Measurements from ENCODE around the gene ACOT11. TPM values are rescaled to one million over a fixed set of nuclear protein-coding genes. Genes with fewer than 3 reads are reported as not detected.

The ACOT11 gene
- total RNA-seq, 1 experiment from 2014 or later = 4.3 TPM

DNA sequence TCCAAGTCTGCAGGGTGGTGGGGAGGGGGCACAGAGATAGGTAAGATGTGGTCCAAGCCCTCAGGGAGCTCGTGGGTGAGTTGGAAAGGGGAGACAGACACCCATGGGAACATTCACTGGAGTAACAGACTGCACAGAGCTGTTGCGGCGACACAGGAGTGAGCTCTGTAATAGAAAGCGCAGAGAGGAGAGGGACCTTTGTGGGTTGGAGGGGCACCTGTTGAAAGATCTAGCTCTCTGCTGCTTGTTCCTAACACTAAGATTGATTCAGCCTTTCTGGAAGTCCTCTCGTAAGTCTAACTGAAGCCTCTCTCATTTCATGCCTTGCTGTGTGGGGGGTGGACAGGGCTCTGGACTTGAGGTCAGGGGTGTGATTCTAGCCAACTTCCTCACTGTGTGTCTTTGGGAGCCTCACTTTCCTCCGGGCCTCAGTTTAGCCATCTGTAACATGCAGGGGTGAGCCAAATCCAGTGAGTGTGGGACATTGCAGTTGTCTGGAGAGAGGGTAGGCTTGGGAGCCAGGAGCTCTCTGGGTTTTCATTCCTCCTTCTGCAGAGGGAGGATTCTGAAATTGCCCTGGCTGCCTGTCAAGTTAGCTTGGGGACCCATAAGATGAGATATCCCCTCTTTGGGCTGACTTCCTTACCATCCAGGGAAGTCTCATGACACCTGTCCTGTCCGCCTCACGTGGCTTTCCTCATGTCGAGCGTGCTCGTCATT lies 2.0 kb upstream of the ACOT11 start:
- no peak for DNase-seq
- no peak overlapping the region for H3K27ac ChIP-seq
- no peaks in the 10 kb centered on the region for H3K36me3 ChIP-seq
- no peak overlapping the region for H3K4me3 ChIP-seq
- no peaks in the 10 kb centered on the region for H3K9me3 ChIP-seq (replicated peaks)
- H3K27me3 ChIP-seq = no peaks in the 10 kb centered on the region
- peaks cover 30% of the 10 kb centered on the region for H3K4me1 ChIP-seq

DNA sequence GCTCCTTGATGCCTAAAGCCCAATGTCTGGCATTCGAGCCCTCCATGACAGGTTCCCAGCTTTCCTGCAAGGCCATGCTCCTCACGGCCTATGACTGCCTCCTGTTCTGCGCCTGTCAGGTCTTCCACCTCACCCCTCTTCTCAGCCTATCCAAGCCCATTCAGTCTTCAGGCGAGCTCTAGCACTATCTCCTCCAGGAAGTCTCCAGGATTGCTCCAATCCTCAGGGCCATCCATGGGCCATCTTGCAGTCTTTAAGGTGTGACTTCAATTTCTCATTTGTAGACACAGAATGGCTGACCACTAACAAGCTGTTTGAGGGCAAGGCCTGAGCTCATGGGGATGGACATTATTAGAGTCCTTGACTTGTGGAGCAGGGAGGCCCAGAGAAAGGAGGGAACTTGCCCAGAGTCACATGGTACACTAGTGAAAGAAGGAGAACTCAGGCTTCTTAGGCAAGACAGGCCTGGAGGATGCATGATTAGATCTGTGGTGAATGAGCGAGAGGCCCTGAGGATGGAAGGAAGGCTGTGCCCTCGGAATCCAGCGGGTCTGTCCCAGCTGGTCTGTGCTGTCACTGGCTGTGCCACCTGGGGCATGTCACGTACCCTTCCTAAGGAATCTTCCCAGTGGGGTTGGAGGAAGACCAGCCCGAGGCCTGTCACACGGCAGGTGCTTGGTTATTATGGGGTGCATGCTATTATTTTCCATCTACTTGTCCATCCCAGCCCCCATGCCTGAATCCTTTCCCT lies 1.2 kb upstream of the ACOT11 start:
- H3K4me1 ChIP-seq = peaks cover 30% of the 10 kb centered on the region
- peak overlapping the region; percentile 92 for H3K27ac ChIP-seq
- H3K9me3 ChIP-seq (replicated peaks) = no peaks in the 10 kb centered on the region
- peak; percentile 20 to 49 for DNase-seq
- H3K27me3 ChIP-seq = no peaks in the 10 kb centered on the region
- H3K36me3 ChIP-seq = no peaks in the 10 kb centered on the region
- no peak overlapping the region for H3K4me3 ChIP-seq

DNA sequence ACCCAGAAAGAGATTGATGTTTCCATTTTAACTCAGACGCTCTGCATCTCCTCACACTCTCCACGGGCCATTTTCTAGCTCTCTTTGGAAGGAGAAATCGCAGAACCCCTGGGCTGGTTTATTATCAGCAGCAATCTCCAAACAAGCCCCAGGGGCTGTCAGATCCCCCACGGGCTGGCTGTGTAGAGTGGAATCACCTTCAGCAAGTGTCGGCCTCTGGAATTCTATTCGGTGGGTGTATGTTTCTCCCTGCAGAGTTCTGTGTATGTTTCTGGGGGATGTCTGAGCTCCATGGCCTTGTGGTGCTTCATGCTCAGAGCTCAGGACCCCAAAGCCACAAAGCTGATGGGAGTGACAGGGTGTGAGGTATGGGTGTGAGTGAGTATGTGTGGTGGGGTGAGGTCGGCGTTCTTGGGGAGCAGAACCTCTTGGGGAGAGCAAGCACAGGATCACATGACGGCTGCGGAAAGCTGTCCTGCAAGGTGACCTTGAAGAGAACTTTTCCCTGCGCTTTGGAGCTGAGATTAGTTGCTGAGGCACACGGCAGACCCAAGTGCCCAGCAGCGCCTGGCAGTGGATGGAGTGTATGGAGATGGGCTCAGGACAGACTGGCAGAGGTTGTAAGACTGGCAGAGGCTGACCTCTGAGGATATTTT lies 489 bp downstream of the ACOT11 start:
- no peaks in the 10 kb centered on the region for H3K27me3 ChIP-seq
- H3K36me3 ChIP-seq = no peaks in the 10 kb centered on the region
- H3K9me3 ChIP-seq (replicated peaks) = no peaks in the 10 kb centered on the region
- H3K4me3 ChIP-seq = peak overlapping the region; percentile 50
- H3K27ac ChIP-seq = peak overlapping the region; percentile 92
- DNase-seq = no peak
- peaks cover 23% of the 10 kb centered on the region for H3K4me1 ChIP-seq

DNA sequence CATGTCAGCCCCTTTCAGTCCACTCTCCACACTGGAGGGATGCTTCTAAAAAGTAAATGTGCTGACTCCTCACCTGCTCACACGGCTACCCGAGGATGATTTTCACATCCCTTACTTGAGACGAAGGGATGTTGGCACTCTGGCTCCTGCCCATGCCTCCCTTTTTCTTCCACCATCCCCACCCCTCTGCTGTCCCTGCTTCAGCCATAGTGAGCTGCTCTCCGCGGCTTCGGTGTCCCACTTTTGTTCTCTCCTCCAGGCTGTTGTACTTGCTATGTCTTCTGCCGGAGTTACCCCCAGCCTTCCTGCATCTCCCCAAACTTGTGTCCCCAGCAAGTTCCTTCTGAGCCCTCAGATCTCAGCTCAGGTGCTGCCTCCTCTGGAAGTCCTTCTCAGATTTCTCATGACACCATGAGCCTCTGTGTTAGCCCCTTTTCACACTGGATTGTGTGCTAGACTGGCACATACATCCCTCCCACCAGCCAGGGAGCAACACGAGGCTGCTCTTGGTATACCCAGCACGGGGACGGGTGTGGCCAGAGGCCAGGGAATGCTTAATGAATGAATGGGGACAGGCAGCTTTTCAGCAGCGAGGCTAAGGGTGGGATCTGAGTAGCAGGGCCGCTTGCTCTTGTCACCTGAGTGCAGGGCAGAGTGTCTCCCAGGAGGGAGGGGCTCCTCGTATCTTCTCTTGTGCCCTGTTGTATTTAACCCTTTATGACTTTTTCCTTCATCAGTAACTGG lies 1.3 kb downstream of the ACOT11 start:
- H3K4me1 ChIP-seq = peaks cover 16% of the 10 kb centered on the region
- H3K36me3 ChIP-seq = no peaks in the 10 kb centered on the region
- H3K27me3 ChIP-seq = no peaks in the 10 kb centered on the region
- H3K27ac ChIP-seq = no peak overlapping the region
- peak overlapping the region; percentile 50 for H3K4me3 ChIP-seq
- H3K9me3 ChIP-seq (replicated peaks) = no peaks in the 10 kb centered on the region
- no peak for DNase-seq

DNA sequence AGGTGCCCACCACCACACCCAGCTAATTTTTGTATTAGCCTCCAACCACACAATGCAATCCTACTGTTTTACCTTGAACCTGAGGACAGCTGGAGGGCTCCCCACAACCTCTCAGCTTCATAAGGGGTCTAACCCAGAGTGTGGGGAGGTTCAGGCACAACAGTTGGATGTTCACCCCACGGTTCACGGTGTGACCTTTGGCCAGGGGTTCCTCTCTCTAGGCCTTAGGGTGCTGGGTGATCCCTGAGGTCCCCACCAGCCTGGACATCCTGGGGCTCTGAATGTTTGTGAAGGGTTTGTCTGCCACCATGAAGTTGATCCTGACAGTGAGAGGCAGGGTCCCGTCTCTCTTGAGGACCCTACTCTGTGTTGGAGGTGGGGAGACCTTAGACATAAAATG lies 3.9 kb downstream of the ACOT11 start:
- Histone ChIP-seq H3K36me3 (no peaks in the 10 kb centered on the region), H3K4me1 (peaks cover 5% of the 10 kb centered on the region), H3K27me3 (no peaks in the 10 kb centered on the region), H3K27ac (no peak overlapping the region), H3K9me3 (replicated peaks) (no peaks in the 10 kb centered on the region), H3K4me3 (no peak overlapping the region)
- DNase-seq = no peak

DNA sequence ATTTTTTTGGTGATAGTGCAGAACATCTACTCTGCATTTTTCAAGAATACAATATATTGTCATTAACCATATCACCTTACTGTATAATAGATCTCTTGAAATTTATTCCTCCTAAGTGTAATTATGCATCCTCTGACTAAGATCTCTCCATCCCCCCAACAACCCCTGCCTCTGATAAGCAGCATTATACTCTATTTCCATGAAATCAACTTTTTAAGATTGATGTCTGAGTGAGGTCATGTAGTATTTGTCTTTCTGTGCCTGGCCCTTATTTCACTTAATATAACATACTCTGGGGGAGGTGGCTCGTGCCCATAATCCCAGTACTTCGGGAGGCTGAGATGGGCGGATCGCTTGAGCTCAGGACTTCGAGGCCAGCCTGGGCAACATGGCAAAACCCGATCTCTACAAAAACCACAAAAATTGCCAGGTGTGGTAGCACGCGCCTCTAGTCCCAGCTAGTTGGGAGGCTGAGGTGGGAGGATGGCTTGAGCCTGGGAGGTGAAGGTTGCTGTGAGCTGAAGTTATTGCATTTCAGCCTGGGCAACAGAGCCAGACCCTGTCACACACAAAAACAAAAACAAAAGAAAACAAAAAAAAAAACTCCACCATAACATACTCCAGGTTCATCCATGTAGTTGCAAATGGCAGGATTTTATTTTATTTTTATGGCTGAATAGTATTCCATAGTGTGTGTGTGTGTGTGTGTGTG lies 5.7 kb downstream of the ACOT11 start:
- H3K36me3 ChIP-seq = no peaks in the 10 kb centered on the region
- no peak overlapping the region for H3K4me3 ChIP-seq
- no peaks in the 10 kb centered on the region for H3K9me3 ChIP-seq (replicated peaks)
- DNase-seq = no peak
- H3K27me3 ChIP-seq = no peaks in the 10 kb centered on the region
- no peak overlapping the region for H3K27ac ChIP-seq
- H3K4me1 ChIP-seq = peaks cover 5% of the 10 kb centered on the region

DNA sequence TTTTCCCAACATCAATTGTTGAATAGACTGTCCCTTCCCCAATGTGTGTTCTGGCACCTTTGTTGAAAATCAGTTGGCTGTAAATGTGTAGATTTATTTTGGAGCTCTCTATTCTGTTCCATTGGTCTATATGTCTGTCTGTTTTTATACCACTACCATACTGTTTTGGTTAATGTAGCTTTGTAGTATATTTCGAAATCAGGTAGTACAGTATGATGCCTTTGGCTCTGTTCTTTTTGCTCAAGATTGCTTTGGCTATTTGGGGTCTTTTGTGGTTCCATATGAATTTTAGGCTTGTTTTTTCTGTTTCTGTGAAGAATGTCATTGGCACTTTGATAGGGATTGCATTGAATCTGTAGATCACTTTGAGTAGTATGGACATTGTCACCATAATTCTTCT lies 8.1 kb downstream of the ACOT11 start:
- no peaks in the 10 kb centered on the region for H3K9me3 ChIP-seq (replicated peaks)
- H3K27me3 ChIP-seq = no peaks in the 10 kb centered on the region
- no peak overlapping the region for H3K4me3 ChIP-seq
- peaks cover 5% of the 10 kb centered on the region; the same call in 1 of the 2 replicates for H3K4me1 ChIP-seq
- no peak overlapping the region for H3K27ac ChIP-seq
- DNase-seq = no peak
- H3K36me3 ChIP-seq = no peaks in the 10 kb centered on the region

DNA sequence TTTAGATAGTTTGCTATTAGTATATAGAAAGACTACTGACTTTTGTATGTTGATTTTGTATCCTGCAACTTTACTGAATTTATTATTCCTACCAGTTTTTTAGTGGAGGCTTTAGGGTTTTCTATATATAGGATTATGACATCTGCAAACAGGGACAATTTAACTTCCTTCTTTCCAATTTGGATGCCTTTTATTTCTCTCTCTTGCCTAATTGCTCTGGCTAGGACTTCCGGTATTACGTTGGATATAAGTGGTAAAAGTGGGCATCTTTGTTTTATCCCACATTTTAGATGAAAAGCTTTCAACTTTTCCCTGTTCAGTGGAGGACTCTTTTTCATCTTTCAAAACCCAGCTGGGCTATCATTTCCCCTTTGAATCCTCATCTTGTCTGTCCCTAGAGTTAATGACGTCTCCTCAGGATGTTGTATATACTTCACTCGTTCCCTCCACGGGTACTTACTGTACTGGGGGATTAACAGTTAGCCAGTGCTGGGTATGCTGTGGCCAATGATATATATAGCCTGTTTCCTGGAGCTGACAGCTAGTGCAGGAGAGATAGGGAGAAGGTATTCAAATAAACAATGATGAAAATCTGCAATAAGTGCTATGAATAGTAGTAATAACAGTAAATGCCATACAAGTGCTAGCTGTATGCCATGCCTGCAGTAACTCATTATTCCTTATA lies 9.8 kb downstream of the ACOT11 start:
- no peak overlapping the region for H3K4me3 ChIP-seq
- H3K4me1 ChIP-seq = peaks cover 5% of the 10 kb centered on the region; the same call in 1 of the 2 replicates
- no peak overlapping the region for H3K27ac ChIP-seq
- no peak for DNase-seq
- no peaks in the 10 kb centered on the region for H3K9me3 ChIP-seq (replicated peaks)
- H3K36me3 ChIP-seq = no peaks in the 10 kb centered on the region
- H3K27me3 ChIP-seq = no peaks in the 10 kb centered on the region

DNA sequence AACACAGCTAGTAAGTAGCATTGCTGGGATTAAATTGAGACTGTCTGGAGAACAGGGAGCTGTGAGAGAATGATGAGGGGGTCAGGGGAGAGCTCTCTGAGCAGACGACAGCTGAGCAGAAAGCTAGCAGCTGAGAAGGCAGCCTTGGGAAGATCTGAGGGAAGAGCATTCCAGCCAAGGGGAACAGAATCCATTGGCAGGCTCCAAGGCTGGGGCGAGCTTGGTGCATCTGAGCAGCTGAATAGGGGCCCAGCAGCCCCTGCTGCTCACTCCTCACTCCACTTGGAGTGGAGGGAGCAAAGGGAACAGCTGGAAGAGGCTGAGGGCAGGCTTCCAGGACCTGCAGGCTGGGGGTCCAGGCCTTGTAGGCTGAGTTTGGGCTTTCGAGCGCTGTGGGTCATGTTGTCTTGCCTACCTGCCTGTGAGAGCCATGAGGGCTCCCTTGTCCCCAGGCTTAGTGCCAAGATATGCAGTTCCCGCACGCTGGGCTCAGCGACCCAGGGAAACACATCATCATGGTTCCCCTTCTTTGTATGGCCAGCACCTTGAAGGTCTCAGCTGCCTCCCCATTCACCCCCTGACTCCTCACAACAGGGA lies 10.5 kb downstream of the ACOT11 start:
- Histone ChIP-seq H3K9me3 (replicated peaks) (no peaks in the 10 kb centered on the region), H3K4me3 (no peak overlapping the region), H3K27ac (no peak overlapping the region), H3K4me1 (peaks cover 5% of the 10 kb centered on the region; the same call in 1 of the 2 replicates), H3K36me3 (no peaks in the 10 kb centered on the region), H3K27me3 (no peaks in the 10 kb centered on the region)
- DNase-seq = peak; percentile 57 to 67

DNA sequence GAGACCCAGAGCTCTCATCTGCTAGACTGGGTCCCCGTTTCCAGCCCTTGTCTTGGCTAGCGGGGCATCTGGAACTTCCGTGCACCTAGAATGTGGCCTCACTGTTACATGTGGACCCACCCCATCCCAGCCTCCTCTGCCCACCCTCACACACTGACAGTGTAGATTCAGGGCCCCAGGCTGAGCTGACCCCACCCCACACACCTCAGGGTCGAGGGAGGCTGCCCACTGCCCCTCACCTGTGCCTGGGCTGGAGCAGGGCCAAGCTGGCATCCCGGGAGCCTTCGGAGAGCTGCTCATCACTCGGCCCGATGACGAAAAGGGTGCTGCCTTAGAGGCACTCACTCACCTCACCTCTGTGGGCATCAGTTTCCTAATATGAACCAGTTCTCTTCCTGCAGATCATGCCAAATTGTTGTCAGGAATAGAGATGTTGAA lies 11.1 kb downstream of the ACOT11 start:
- H3K27ac ChIP-seq = no peak overlapping the region
- no peaks in the 10 kb centered on the region for H3K36me3 ChIP-seq
- no peaks in the 10 kb centered on the region for H3K27me3 ChIP-seq
- H3K9me3 ChIP-seq (replicated peaks) = no peaks in the 10 kb centered on the region
- no peak overlapping the region for H3K4me3 ChIP-seq
- H3K4me1 ChIP-seq = peaks cover 5% of the 10 kb centered on the region; the same call in 1 of the 2 replicates
- DNase-seq = no peak

DNA sequence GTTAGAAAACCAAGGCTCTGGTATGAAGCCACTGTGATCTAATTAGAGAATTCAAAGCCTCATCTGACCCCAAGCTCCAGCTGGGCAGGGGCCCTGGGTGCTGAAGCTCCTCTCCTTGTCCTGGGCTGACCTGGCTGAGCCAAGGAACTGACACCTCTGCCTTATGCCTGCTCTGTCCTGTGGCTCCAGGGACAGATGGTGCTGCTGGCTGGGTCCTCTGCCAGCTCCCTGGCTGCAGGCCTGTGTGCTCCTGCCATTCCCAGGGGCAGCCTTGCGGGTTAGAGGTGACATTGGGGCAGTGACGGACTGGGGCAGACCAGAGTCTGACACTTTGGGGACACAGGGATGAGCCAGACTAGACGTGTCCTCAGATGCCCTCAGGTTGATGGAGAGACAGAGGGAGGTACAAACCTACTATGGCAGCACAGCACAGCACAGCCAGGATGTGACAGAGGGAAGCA lies 11.8 kb downstream of the ACOT11 start:
- Histone ChIP-seq H3K9me3 (replicated peaks) (no peaks in the 10 kb centered on the region), H3K4me3 (no peak overlapping the region), H3K36me3 (no peaks in the 10 kb centered on the region), H3K4me1 (peaks cover 5% of the 10 kb centered on the region; the same call in 1 of the 2 replicates), H3K27me3 (no peaks in the 10 kb centered on the region), H3K27ac (no peak overlapping the region)
- no peak for DNase-seq

DNA sequence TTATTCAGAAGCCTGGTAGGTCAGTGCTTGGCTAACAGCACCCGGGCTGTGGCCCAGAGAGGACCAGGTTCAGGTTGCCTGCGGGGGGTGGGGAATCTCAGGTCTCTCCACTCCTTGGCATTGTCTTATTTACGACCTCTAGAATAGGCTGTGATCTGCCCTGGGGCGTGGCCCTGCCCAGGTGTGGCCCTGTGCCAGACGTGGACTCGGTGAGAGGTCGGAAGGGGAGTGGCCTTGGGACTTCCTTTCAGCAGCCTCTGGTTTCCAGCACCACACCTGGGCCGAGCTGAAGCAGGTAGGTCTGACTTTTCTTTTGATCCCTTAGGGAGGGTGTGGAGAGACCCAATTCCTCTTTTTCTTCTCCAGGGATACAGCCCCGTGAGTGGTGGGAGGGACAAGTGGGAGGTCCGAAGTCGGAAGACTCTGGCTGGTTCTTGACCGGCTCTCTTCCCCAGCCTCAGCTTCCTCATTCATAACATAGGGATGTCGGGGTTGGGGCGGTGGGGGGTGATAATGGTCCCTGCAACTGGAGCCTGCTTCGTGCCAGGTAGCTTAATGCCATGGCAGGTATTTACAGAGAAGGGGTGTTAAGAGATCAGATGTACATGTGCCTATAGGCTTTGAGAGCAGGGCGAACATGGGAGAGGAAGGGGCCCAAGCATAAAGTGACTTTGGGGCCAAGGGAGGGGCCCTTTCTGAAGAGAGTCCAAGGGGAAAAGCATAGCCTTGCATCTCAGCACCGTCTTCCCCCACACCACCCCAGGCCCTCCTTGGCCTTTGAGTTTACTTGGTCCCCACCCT lies 16.5 kb downstream of the ACOT11 start:
- H3K9me3 ChIP-seq (replicated peaks) = no peaks in the 10 kb centered on the region
- DNase-seq = no peak
- no peaks in the 10 kb centered on the region for H3K36me3 ChIP-seq
- H3K27ac ChIP-seq = no peak overlapping the region
- H3K27me3 ChIP-seq = no peaks in the 10 kb centered on the region
- no peaks in the 10 kb centered on the region for H3K4me1 ChIP-seq
- H3K4me3 ChIP-seq = no peak overlapping the region

DNA sequence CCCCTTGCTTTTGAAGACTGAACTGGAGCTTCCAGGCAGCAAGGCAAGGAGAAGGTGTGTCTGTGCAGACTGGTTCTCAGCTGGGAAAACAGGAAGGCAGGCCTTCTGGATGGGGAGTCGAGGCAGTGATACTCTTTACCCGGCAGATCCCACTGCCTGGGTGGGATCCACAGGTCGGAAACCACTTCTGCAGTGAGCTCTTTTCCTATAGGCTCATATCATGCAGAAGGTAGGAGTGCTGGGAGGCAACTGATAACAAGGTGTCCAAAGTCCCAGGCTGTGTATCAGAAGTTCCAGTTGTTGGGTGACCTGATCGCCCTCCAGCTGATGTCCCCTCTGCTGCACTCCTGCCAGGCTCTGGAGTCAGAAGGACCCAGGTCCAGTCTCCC lies 17.1 kb downstream of the ACOT11 start:
- no peak overlapping the region for H3K4me3 ChIP-seq
- no peaks in the 10 kb centered on the region for H3K9me3 ChIP-seq (replicated peaks)
- H3K27ac ChIP-seq = no peak overlapping the region
- no peak for DNase-seq
- H3K27me3 ChIP-seq = no peaks in the 10 kb centered on the region
- no peaks in the 10 kb centered on the region for H3K4me1 ChIP-seq
- no peaks in the 10 kb centered on the region for H3K36me3 ChIP-seq
